ENCODE measurements around the gene ZBTB7B.

ZBTB7B gene

DNA sequence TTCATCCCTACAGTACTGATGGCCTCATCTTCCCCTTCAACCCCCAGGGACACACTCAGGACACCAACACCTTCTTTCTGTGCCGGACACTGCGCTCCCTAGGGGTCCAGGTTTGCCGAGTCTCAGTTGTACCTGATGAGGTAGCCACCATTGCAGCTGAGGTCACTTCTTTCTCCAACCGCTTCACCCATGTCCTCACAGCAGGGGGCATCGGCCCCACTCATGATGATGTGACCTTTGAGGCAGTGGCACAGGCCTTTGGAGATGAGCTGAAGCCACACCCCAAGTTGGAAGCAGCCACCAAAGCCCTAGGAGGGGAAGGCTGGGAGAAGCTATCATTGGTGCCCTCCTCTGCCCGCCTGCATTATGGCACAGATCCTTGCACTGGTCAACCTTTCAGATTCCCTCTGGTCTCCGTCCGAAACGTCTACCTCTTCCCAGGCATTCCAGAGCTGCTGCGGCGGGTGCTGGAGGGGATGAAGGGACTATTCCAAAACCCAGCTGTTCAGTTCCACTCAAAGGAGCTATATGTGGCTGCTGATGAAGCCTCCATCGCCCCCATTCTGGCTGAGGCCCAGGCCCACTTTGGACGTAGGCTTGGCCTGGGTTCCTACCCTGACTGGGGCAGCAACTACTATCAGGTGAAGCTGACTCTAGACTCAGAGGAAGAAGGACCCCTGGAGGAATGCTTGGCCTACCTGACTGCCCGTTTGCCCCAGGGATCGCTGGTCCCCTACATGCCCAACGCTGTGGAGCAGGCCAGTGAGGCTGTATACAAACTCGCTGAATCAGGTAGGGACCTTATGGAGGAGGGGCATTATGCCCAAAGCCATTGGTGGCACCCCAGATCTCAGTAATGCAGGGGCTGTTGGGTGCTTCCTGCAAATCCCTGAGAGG lies 14.3 kb upstream of the ZBTB7B start:
- DNase-seq (ENCODE audit: low spot score): no peak

DNA sequence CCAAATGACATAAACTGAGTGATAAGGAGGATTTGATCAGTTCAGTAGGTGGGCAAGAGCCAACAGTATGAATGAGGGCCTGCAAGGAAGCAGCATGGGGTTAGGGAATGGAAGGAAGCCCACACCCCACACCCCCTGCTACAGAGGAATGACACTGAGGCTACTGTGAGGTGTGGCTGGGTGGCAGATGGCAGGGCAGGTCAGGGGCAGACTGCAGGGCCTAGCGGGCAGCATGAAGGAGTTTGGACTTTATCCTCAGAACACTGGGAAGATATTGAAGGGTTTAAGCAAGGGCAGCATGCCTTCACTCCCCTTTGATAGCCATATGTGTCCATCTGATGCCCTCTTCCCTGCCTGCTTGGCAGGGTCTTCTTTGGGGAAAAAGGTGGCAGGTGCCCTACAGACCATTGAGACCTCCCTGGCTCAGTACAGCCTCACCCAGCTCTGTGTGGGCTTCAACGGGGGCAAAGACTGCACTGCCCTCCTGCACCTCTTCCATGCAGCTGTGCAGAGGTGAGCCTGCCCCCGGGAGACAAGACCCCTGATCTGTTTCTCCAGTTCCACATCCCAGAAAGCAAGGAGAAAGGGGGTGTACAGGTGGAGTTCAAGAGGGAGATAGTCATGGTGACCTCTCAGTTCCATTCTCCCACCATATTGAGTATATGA lies 13.3 kb upstream of the ZBTB7B start:
- no peak for DNase-seq (ENCODE audit: low spot score)

DNA sequence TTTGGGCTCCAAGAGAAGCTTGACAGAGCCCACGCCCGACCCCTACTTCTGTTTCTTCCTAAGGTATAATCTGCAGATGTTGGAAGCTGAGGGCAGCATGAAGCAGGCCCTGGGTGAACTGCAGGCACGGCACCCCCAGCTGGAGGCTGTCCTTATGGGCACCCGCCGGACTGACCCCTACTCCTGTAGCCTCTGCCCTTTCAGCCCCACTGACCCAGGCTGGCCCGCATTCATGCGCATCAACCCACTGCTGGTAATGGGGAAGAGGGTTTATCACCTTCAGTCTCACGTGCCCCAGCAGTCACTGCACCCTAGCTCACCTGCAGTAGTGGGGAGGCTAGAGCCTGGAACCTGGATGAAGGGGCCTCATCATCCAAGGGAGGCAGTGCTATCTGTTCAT lies 12.3 kb upstream of the ZBTB7B start:
- DNase-seq (ENCODE audit: low spot score): no peak

- peak; percentile 43 for DNase-seq (ENCODE audit: low spot score)
Observed at GRCh38 chr1:154992721-154993571, 9.7 kb upstream of the ZBTB7B start.

DNA sequence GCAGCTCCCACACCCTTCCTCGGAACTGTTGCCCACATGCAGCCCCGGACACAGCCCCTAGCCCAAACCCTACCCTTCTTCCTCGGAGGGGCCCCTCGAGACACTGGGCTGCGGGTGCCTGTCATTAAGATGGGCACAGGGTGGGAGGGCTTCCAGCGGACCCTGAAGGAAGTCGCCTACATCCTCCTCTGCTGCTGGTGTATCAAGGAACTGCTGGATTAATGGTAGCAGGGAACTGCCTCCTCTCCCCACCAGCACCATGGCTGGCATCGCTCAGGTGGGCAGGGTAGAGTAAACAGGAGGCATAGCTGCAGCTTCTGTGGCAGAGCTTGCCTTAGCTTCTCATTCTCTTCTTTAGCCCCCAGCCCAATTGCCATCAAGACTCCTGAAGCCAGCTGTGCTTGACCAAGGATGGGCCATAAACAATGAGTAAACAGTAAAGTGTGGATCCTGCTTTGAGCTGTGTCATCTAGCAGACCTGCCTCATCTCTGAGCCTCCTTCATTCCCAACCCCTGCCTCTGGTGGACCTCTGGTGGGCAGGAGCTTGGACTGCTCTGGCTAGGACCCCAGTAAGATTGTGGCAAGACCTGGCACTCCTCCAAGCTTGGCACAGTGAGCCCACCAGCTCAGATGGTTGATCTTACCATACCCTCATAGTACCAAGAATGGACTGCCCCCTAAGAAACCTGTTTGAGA lies 8.9 kb upstream of the ZBTB7B start, which contains the start of gene LENEP:
Gene LENEP (plus strand): TSS at position 15 of the 697 bp plus-strand sequence. CDS start 22 bp downstream, at position 37.
- peak; percentile 19 for DNase-seq (ENCODE audit: low spot score)

- DNase-seq (ENCODE audit: low spot score): peak; percentile 31
Observed at GRCh38 chr1:154994269-154994587, 8.4 kb upstream of the ZBTB7B start.

GRCh38 chr1:154994591-154994990 lies 8.0 kb upstream of the ZBTB7B start:
- DNase-seq (ENCODE audit: low spot score): peak; percentile 32

- DNase-seq (ENCODE audit: low spot score): peak; percentile 52
Observed at GRCh38 chr1:154995301-154995983, 7.2 kb upstream of the ZBTB7B start.

- peak; percentile 39 for DNase-seq (ENCODE audit: low spot score)
Observed at GRCh38 chr1:154996966-154997701, 5.5 kb upstream of the ZBTB7B start.

DNA sequence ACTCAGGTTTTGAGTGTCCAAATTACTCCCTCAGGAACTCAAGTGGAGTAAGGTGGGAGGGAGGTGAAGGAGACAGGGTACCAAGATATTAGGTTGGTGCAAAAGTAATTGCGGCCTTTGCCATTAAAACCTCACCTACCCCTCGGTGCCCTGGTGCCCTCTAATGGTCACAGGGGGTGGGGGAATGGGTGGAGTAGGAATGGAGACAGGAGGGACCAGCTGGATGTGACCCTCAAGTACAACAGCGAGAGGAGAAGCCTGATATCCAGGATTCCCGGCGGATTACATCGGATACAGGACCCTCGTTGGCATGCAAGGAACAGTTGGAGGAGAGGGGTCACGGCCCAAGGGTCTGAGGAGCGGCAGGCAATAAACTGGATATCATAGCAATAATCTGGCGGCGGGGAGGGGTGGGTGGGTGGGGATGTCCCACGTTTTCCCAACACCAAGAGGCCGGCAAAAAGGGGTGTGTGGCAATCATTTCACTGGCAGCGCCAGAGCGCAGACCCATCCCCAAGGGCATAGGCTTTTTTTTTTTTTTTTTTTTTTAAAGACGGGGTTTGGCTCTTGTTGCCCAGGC lies 4.3 kb upstream of the ZBTB7B start:
- peak; percentile 39 for DNase-seq (ENCODE audit: low spot score)

DNA sequence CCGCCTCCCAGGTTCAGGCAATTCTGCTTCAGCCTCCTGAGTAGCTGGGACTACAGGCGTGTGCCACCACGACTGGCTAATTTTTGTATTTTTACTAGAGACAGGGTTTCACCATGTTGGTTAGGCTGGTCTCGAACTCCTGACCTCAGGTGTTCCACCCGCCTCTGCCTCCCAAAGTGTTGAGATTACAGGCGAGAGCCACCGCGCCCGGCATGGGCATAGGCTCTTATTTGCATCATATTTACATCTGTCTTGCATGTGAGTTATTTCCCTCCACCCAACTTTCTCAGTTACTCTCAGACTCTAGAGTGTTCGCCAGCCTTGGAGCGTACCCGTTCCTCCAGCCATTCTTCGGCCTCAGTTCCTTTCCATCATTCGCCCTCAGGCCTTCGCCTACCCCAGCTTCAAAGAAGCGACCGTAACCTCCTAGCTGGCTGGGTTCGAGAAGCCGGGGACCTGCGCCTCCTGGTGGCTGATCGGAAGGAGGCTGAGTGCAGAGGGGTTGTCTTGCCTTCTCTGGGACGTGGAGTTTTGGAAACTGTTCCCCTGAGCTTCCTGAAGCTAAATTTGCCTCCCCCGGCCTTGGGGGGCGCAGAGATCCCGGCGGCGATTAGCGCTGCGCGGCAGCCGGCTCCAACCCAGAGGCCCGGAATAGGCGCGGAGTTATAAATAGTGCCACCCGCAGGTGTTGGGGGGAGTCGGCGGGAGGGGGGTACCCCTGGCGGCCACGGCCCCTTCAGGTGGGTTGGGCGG lies 3.6 kb upstream of the ZBTB7B start:
- peak; percentile 88 for DNase-seq (ENCODE audit: low spot score)

- peak; percentile 75 for DNase-seq (ENCODE audit: low spot score)
Observed at GRCh38 chr1:154999571-155000410, 2.8 kb upstream of the ZBTB7B start.

- no peak for DNase-seq (ENCODE audit: low spot score)
Observed at GRCh38 chr1:155000411-155000725, 2.2 kb upstream of the ZBTB7B start.

DNA sequence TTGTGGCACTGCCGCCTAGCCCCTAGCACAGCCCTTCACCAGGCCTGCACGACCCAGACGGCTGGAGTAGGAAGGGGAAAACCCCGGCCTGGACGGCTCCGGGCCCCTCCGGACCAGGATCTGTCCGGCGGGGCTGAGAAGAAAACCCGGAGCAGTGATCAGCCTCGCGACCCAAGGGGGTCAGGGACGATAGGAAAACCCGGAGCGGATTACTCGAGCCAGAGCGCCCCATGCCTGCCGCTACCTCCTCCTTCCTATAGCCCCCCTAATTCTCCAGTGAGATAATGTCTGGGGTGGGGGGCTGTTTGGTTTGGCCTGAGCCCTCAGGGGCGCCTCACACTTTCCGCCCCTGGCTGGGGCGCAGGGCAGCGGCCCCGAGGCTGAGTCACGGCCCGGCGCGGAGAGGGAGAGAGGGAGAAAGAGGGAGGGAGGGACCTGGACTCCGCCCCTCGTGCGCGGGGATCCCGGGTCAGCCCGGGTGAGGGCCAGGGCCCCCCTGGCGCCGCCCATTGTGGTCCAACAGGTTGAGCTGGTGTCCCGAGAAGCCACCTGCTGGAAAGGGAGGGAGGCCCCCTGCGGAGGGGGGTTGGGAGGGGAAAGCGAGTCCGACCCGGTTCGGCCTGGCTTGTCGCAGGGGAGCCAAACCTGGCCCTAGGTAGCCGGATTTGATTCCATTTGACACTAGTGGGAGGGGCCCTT lies 1.7 kb upstream of the ZBTB7B start:
- peak; percentile 95 for DNase-seq (ENCODE audit: low spot score)

GRCh38 chr1:155001425-155001674 lies 1.3 kb upstream of the ZBTB7B start:
- DNase-seq (ENCODE audit: low spot score): no peak

- DNase-seq (ENCODE audit: low spot score): peak; percentile 99
Observed at GRCh38 chr1:155001675-155002463, 733 bp upstream of the ZBTB7B start.

GRCh38 chr1:155003227-155003765 lies 694 bp downstream of the ZBTB7B start:
- DNase-seq (ENCODE audit: low spot score): peak; percentile 64
